Skeletal muscle tissue (tissue), 4 donors: ENCODE measurements around the gene GMPR2. TPM values are rescaled to one million over a fixed set of nuclear protein-coding genes. Genes with fewer than 3 reads are reported as not detected.

ENCODE experiments used
- H3K27ac ChIP-seq: one replicate; pipeline ENCODE4 v1.7.0; 2013; ENCODE audit warnings: mild to moderate bottlenecking, low read depth, low read length, inconsistent platforms
- H3K27me3 ChIP-seq, 3 donors: one replicate each; pipeline ENCODE4 v1.7.0; 2013; ENCODE audit warnings: low read length in 3 of 3; ENCODE audit not compliant: control insufficient read depth in 3 of 3, insufficient read depth in 3 of 3
- H3K36me3 ChIP-seq, 3 donors: one replicate each; pipeline ENCODE4 v1.7.0; 2013; ENCODE audit warnings: low read length in 3 of 3; ENCODE audit not compliant: control insufficient read depth in 3 of 3, insufficient read depth in 3 of 3
- H3K4me1 ChIP-seq, 3 donors: one replicate each; pipeline ENCODE4 v1.7.0; 2013; ENCODE audit warnings: low read length in 3 of 3, mild to moderate bottlenecking in 3 of 3; ENCODE audit not compliant: control insufficient read depth in 3 of 3, insufficient read depth in 3 of 3
- H3K4me3 ChIP-seq, 3 donors: one replicate each; pipeline ENCODE4 v1.7.0; 2013; ENCODE audit warnings: low read length in 3 of 3
- H3K9ac ChIP-seq, 3 donors: one replicate each; pipeline ENCODE4 v1.7.0; 2013; ENCODE audit warnings: low read length in 3 of 3, mild to moderate bottlenecking in 3 of 3, moderate library complexity in 2 of 3, low read depth in 1 of 3
- H3K9me3 ChIP-seq, 3 donors: one replicate each; pipeline ENCODE4 v1.7.0; 2013; ENCODE audit warnings: low read length in 3 of 3; ENCODE audit not compliant: control insufficient read depth in 3 of 3
- total RNA-seq: library from RNA; depleted of rRNA; stranded (reverse); fragments of >200 nt; gene quantifications from one replicate; pipeline ENCODE4 v1.2.3, GENCODE V29; 2014
- donor health status: Osteomylitis.

The GMPR2 gene
- total RNA-seq, 1 donor from 2014 or later: 49.6 TPM

- H3K27ac ChIP-seq: no peak overlapping the region
- no peaks in the 10 kb centered on the region for H3K9me3 ChIP-seq
- H3K27me3 ChIP-seq: no peaks in the 10 kb centered on the region
- H3K4me1 ChIP-seq: peaks cover 0 to 15% (median 13%) of the 10 kb centered on the region in 3 donors
- no peak overlapping the region for H3K9ac ChIP-seq
- peaks cover 12 to 20% (median 19%) of the 10 kb centered on the region in 3 donors for H3K36me3 ChIP-seq
- H3K4me3 ChIP-seq: no peak overlapping the region
Observed at GRCh38 chr14:24272467-24272866, 39.7 kb downstream of the GMPR2 start.

DNA sequence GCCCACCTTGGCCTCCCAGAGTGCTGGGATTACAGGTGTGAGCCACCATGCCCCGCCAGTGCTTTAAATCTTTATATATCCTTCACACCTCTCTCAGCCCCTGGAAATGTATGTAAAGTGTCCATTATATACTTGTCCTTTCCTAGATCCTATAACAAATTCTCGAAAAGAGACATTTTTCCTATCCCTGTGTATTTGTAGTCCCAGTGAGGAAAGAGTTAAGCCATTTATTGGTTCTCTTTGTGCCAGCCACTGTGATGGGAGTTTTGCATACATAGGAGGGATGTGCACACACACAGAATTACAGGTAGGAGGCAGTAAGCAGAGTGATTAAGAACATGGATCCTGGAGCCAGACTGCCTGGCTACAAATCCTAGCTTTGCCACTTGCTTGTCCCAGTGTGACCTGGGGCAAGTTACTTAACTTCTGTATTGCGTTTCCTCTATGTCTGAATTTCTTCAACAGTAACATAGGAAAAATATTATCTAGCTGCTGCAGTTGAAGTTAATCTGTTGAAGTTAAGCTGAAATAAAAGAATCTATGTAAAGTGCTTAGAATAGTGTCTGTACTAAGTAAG, 40.8 kb downstream of the GMPR2 start:
- Histone ChIP-seq H3K27ac (no peak overlapping the region), H3K4me3 (no peak overlapping the region), H3K27me3 (no peaks in the 10 kb centered on the region), H3K36me3 (peaks cover 10 to 15% (median 12%) of the 10 kb centered on the region in 3 donors), H3K9ac (no peak overlapping the region), H3K4me1 (peaks cover 0 to 15% (median 13%) of the 10 kb centered on the region in 3 donors), H3K9me3 (no peaks in the 10 kb centered on the region)

- Histone ChIP-seq H3K36me3 (peaks cover 6 to 10% (median 6%) of the 10 kb centered on the region in 3 donors), H3K27ac (no peak overlapping the region), H3K4me3 (no peak overlapping the region), H3K9ac (no peak overlapping the region), H3K9me3 (no peaks in the 10 kb centered on the region), H3K27me3 (no peaks in the 10 kb centered on the region), H3K4me1 (peaks cover 0 to 15% (median 13%) of the 10 kb centered on the region in 3 donors)
Observed at GRCh38 chr14:24274101-24274543, 41.4 kb downstream of the GMPR2 start.

GRCh38 chr14:24277071-24277470, 44.3 kb downstream of the GMPR2 start:
- H3K4me1 ChIP-seq: peaks cover 0 to 5% (median 5%) of the 10 kb centered on the region in 3 donors
- H3K27ac ChIP-seq: no peak overlapping the region
- H3K27me3 ChIP-seq: no peaks in the 10 kb centered on the region
- H3K9ac ChIP-seq: no peak overlapping the region
- H3K9me3 ChIP-seq: no peaks in the 10 kb centered on the region
- H3K4me3 ChIP-seq: no peak overlapping the region
- no peaks in the 10 kb centered on the region for H3K36me3 ChIP-seq

GRCh38 chr14:24277606-24278321, 45.0 kb downstream of the GMPR2 start:
- Histone ChIP-seq H3K9ac (no peak overlapping the region), H3K4me1 (peaks cover 0 to 5% (median 5%) of the 10 kb centered on the region in 3 donors), H3K36me3 (no peaks in the 10 kb centered on the region), H3K9me3 (no peaks in the 10 kb centered on the region), H3K27ac (no peak overlapping the region), H3K4me3 (no peak overlapping the region), H3K27me3 (no peaks in the 10 kb centered on the region)

GRCh38 chr14:24278424-24278823, 45.7 kb downstream of the GMPR2 start:
- Histone ChIP-seq H3K9ac (no peak overlapping the region), H3K36me3 (no peaks in the 10 kb centered on the region), H3K4me1 (peaks cover 0 to 5% (median 5%) of the 10 kb centered on the region in 3 donors), H3K4me3 (no peak overlapping the region), H3K27ac (no peak overlapping the region), H3K27me3 (no peaks in the 10 kb centered on the region), H3K9me3 (no peaks in the 10 kb centered on the region)

DNA sequence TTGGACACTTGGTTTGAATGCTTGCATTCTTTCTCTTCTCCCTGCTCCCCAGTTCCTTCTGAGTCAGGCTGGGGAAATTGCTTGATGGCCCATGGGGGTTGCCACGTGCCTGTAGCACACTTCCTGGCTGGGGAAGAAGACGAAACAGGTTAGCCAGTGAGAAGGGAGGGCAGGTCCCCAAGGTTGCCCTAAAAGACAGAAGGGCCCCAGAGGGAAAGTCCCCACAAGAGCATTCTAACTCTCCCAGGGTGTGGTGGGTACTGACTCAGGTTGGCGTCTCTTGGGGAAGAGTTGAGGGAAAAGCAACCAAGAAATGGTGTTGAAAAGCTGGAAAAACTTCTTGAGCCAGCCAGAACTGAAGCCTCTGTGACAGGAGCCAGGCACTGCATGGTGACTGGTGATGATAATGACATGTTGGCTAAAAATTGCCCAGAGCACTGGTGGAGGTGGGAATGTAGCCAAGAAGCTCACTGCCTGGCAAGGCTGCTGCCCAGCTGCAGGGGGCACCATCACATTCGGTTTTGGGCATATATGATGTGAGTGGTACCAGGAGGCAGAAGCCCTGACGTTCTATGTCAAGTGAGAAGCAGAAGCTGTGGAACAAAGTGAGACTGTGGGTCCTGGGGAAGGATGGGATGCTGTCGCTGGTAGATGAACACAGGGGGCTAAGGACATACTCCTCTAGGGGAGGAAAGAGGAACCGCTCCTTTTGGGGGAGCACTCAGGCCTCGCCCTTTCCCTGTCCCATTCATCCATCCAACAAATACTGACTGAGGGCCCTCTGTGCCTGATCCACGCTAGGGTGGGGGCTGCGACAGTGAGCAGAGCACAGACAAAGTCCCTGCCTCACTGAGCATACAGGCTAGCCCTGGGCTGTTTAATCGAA, 46.8 kb downstream of the GMPR2 start:
- H3K4me3 ChIP-seq: no peak overlapping the region
- no peaks in the 10 kb centered on the region for H3K9me3 ChIP-seq
- H3K27ac ChIP-seq: no peak overlapping the region
- H3K27me3 ChIP-seq: no peaks in the 10 kb centered on the region
- peaks cover 0 to 5% (median 0%) of the 10 kb centered on the region in 3 donors for H3K4me1 ChIP-seq
- H3K9ac ChIP-seq: no peak overlapping the region
- no peaks in the 10 kb centered on the region for H3K36me3 ChIP-seq

- no peak overlapping the region for H3K27ac ChIP-seq
- no peaks in the 10 kb centered on the region for H3K27me3 ChIP-seq
- H3K36me3 ChIP-seq: no peaks in the 10 kb centered on the region
- H3K4me1 ChIP-seq: peaks cover 0 to 5% (median 0%) of the 10 kb centered on the region in 3 donors
- no peak overlapping the region for H3K9ac ChIP-seq
- no peaks in the 10 kb centered on the region for H3K9me3 ChIP-seq
- no peak overlapping the region for H3K4me3 ChIP-seq
Observed at GRCh38 chr14:24280797-24281460, 48.2 kb downstream of the GMPR2 start.

DNA sequence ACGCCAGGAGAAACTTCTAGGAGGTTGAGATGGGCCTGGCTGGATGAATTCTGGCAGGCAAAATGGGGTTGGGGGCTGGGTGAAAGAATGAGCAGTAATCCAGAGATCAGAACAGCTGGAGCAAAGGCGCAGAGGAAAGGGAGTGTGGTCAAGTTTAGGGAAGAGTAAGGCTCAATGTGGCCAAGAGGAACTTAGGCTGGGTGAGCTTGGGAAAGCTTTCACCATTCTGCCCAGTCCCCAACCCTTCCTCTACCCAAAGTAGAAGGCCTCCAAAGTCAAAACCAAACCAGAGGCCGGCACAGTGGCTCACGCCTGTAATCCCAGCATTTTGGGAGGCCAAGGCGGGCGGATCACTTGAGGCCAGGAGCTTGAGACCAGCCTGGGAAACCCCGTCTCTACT, 48.9 kb downstream of the GMPR2 start:
- peaks cover 0 to 5% (median 0%) of the 10 kb centered on the region in 3 donors for H3K4me1 ChIP-seq
- H3K27ac ChIP-seq: no peak overlapping the region
- H3K9ac ChIP-seq: no peak overlapping the region
- no peak overlapping the region for H3K4me3 ChIP-seq
- H3K27me3 ChIP-seq: no peaks in the 10 kb centered on the region
- no peaks in the 10 kb centered on the region for H3K9me3 ChIP-seq
- H3K36me3 ChIP-seq: no peaks in the 10 kb centered on the region
